GM12878 (cell line): ENCODE measurements around the gene SNRPB2.

Experiments
- KDM1A ChIP-seq: fragments of 200-600 bp; sonication (generic); IDR thresholded peaks from 2 replicates; pipeline ENCODE4 v1.6.1; 2016; ENCODE audit warnings: borderline replicate concordance
- POLR2AphosphoS2 ChIP-seq: IDR thresholded peaks from 2 replicates; pipeline ENCODE4 v1.6.1; 2011; ENCODE audit warnings: low read depth, mild to moderate bottlenecking, low read length, improper control_type of control experiment, moderate library complexity
- SUPT20H ChIP-seq: IDR thresholded peaks from 2 replicates; pipeline ENCODE4 v1.6.1; 2011; ENCODE audit warnings: low read depth, mild to moderate bottlenecking, low read length, moderate library complexity, borderline replicate concordance; ENCODE audit not compliant: control insufficient read depth

GRCh38 chr20:16744178-16744807 is 14.5 kb downstream of the SNRPB2 start:
- TF ChIP-seq POLR2AphosphoS2: no peak
- no peak for TF ChIP-seq KDM1A
- no peak for TF ChIP-seq SUPT20H
